NCI-H1694 treated with DMSO at 0.1 percent for 48 hours (cell line): Measurements from ENCODE around the gene TACC2.

Source experiments
- DNase-seq: peaks from one replicate; lab custom pipeline; 2025; lab: John Stamatoyannopoulos, UW

TACC2 gene

DNA sequence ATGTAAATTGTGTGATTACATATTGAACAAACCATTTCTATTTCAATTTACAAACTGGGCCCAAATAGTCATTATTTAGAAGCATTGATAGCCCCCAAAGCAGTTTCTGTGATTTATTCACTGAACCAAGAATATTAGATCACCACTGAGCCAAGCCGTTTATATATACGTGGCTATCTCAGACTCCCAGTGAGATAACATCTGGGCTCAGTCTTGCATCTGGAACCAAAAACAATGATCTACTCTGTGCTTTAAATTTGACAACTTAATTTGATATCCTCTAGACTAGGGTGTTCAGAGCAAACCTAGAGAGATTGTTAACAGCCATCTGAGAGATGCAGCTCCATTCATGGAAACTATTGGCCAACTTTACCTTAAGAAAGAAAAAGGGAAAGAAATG is 240.7 kb downstream of the TACC2 start:
- no peak for DNase-seq

DNA sequence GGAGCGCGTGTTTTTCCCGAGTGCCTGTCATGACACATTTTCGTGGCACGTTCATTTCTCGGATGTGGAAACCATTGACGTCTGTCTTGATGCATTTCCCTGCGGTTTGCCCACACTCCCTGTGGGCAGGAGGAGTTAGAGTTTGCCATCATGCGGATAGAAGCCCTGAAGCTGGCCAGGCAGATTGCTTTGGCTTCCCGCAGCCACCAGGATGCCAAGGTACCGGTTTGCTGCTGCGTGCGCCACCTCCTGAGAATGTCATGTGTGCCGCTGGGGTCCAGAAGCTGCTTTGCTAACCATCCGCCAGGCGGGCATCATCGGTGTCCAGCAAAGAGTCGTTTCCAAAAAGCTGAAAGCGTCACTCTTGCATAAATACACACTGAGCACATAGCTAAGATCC is 241.3 kb downstream of the TACC2 start:
- no peak for DNase-seq

DNA sequence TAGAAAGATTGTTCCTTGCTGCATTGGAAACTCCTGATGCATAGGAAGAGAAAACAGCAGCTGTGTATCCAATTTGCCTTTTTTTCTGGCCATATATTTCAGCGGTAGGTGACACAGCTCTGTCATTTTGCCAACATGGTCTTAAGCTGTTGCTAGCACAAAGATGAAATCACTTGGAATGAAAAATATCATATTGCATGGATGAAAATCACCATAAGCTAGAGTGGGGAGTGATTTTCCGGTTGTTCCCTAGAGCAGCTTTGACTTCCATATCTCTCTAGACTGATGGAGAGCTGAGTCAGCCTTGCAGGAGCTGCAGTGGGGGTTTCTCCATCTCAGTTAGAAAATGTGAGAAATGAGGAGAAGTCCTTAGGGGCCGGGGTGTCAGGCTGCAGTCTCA is 243.8 kb downstream of the TACC2 start:
- DNase-seq = peak; percentile 58

DNA sequence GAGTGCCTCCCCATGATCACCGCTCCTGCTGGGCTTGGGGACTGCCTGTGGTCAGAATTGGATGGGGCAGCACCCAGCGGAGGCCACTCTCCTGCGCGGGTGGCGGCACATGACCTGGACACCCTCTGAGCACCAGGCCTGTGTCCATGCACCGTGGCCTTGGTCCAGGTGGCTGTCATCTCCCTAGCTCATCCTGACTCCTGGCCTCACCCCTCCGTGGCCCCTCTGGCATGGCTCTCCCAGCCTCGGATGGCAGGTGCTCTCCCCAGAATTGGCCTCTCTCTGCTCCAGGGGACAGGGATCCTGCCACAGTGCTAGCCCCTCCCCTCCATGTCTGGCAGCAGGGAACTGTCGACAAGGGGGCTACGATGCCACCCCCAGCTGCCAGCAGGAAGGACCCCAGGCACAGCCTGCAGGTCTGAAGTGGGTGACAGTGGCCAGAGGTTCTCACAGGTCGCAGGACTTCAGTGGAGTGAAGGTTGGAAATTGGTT is 244.9 kb downstream of the TACC2 start:
- no peak for DNase-seq

DNA sequence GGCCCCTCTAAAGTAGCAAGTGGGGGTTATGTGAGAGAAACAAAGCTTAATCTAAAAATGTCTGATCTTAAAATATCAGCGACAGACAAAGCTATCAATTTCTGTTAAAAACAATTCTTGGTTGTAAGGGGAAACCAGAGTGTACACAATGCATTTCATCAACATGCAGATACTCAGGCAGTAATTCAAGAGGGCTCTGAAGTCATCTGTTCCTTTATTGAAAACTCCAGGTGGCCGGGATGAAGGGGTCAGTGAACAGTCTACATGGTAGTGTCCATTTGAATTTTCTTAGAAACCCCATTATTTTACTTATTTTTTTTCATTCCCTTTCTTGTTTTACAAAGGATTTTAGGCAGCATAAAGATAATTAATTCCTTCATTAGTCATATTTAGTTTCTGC is 245.5 kb downstream of the TACC2 start:
- DNase-seq = no peak

DNA sequence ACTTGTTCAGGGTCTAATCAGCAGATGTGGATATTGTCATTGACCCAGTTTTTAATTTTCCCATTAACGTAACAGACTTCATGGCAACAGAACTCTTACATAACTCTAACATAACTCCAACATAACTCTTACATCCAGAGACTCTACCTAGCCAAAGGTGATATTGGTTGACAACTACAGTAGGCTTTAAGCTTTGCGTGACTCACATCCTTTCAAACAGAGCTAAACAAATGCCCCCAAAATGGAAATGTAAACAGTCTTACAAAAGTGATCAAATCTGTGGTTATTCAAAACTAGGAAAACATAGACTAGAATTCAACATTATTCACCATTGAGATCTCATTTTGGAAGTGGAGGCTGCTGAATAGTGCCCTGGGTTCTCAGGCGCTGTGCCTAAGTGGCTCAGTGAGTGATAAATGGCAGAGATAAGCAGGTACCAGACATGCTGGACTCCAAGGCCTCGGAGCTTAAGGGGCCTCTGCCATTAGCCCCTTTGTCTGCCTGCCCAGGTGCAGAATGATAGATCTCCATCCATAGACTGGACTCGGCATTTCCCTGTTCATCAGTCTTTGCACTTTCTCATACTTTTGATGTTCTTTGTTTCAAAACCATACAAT is 247.8 kb downstream of the TACC2 start:
- DNase-seq = no peak

DNA sequence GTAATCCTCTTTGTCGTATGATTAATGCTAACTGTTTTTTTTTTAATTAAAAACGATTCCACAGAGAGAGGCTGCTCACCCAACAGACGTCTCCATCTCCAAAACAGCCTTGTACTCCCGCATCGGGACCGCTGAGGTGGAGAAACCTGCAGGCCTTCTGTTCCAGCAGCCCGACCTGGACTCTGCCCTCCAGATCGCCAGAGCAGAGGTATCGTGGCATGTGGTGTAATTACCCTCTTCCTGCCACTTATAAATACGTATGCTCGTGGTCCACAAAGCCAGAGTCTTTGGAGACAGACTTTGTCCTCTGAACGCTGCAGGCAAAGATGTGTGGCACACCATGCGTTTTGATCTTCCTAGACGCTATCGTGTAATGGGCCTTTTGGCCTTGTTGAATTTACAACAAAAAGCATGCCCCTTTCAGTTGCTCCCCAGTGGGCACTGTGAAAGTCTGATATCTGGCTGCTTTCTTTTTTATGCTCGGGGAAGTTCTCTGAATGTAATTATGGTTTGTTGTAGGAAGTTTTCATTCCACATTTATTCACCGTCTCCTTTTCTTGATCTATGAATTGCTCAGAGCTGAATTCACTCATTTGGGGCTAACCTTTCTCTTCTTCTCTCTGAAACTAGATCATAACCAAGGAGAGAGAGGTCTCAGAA is 248.5 kb downstream of the TACC2 start:
- no peak for DNase-seq

DNA sequence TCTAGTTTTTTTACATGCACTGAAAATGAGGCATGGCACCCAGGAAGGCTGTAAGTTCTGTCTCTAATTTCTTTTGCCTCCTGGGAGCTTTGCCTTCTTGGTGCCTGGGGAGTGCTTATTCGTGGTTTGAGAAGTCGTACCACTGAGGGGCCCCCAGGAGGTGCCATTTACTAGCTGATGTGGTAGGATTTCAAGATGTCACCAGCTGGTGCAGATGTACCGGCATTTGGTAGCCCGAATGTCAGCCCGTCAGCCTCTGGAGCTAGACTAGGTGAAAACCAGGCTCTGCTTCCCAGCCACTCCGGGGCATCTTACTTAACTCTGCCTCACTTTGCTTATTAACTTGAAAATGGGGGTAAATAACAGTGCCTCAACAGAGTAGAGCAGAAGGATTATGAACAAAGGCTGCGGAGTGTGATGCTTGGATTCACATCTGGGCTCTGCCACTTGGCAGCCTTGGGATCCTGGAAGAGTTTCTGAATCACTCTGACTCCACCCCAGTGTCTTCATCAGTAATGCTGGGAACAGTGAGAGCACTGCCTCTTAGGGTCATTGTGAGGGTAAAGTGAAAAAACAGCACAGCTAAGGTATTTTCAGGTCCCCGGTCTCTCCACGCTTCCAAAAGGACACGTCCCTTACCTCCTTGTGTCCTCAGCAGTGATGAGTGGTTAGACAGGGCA is 250.8 kb downstream of the TACC2 start:
- no peak for DNase-seq

DNA sequence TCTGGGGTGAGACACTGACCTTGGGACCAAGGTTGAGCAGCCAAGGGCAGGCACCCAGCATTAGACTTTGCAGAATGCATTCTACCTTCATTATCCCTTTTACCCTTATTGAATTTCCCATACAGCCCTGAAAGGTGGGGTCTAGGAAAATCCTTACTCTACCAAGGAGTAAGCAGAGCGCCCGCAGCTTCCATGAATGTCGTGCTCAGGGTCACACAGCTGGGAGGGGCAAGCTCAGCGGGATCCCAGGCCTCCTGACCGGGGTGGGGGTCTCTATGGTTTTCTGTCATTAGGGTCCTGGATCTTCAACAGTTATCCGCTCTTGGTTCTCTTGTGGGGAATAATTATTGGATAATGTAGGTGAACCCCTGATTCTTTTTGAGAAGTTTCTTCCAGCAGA is 251.4 kb downstream of the TACC2 start:
- no peak for DNase-seq

DNA sequence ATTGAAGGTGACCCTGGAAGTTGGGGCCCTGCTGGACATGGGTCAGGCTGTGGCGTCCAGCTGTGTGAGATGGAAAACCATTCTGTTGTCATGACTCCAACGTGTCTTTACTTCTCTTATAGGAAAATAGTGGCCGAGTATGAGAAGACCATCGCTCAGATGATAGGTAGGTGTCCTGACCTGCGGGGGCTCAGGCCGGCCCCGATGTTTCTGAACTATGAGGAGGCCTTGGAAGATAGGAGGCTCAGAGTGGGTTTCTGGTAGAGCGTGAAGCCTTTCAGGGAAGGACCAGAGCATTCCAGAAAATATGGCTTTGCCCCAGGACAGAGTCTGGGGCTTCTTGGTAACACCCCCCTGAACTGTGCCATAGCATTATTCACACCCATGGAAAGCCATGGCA is 252.9 kb downstream of the TACC2 start:
- no peak for DNase-seq

DNA sequence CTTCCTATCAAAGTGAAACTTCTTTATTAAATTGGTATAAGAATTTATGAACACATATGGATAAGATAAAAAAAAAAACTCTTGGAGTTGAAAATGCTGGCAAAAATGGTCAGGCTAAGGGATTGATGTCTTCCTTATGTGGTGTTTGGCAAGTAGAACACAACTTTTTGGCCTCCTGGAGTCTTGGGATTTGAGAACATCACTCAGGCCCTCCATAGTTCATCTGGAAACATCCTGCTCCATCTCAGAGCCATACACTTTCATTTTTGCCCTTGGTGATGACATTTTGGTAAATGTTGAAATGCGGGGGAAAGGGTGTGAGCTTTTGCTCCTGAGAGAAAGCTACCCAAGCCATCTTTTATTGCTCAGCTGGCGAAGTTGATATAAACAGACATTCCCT is 254.6 kb downstream of the TACC2 start:
- no peak for DNase-seq

DNA sequence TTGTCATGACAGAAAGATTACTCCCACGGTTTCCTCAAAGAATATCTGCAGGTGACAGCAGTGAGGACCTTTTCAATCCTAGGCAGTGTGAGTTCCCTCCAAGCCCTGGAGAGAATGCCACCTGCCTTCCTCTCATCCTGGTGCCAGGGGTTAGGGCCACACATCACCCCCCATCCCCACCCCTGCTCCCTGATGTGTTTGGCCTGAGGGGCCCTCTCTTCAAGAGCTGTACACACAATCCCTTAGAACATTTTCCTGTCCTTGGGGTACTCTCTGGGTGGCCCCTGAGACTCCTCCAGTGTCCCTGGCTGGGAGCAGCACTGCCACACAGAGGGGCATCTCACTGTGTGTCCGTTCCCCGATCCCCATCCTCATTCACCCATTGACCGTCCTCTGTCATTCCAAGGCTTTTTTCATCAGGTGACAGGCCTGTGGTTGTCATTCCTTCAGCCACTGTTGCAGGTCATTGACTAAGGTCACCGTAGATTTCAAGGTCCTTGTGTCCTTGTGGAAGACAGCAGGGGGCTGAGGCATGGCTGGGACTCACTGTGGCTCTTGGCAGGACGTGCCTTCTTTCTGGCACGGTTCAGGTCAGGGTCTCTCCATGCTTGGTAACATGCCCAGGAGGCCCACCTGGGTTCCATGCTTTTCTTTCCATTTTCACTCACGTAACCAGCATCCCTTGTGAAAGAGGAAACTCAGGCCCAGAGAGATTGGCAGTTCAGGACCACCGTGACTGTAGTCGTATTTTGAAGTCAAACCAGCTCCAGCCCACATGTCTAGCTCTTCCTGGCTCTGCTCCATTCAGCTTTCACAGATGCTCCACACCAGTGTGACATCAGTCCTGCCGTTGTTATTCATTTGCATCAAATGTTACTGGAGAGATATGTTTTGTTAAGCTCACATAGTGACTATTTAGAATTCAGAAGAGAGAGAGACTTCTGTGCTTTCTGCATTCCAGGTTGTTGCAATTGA is 255.3 kb downstream of the TACC2 start:
- DNase-seq = no peak

DNA sequence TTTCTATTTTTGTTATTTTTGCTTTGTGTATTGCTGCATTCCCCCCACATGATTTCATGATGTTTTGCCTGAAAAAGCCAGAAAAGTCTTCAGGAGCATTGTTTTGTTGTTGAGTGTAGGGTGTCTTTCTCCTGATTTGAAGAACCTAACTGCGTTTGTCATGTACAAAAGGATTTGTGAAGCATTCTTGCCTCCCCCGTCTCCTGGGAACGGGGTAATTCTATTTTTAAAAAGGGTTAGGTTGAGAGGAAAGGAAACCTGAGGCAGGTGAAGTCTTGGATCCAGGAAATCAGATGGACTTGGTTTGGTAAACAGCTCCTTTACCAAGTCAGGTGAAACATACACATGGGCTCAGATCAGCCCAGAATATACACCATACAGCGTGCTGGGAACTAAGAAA is 256.2 kb downstream of the TACC2 start:
- no peak for DNase-seq

DNA sequence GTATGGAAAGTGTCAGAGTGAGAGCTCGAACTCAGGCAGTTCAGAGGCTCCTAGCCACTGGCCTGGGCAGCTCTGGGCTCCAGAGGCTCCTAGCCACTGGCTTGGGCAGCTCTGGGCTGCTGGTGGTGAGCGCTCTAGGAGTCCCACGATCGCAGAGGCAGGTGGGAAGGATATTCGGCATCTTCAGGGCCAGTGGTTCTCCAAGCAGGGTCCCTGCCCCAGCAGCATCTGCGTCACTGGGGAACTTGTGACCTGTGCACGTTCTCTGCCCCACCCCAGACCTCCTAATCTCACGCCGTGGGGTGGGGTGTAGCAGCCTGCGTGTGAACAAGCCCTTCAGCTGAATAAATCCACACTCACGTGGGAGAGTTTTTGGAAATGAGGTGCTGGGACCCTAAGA is 256.9 kb downstream of the TACC2 start:
- no peak for DNase-seq

DNA sequence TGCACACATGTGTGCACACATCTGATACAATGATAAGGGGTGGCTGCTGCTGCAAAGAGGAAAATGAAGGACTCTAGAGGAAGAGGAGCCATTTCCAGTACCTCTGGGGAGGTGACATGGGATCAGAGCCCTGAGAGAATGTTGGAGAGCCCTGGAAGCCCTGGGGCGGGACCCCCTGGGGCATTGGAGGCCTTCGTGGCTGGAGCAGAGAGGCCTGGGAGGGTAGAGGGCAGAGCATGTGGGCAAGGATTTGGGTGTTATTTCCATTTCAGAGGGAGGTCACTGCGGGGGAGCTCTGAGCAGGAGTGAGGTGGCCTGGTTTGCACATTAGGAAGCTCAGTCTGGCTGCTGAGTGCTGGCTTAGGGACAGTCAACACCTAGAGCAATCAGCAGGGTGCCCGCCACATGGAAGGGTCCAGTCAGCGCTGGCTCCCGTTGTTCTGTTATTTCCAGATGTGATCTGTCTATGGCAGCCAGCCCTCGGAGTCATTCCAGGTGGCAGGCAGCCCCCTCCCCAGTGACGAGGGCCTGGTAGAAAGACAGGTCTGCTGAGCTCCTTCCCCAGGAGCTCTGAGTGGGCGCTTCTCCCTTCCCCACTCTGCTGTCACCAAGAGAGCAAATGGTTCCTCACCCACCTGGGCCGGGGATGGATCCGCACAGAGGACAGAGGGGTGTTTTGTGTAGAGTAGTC is 258.0 kb downstream of the TACC2 start:
- no peak for DNase-seq

DNA sequence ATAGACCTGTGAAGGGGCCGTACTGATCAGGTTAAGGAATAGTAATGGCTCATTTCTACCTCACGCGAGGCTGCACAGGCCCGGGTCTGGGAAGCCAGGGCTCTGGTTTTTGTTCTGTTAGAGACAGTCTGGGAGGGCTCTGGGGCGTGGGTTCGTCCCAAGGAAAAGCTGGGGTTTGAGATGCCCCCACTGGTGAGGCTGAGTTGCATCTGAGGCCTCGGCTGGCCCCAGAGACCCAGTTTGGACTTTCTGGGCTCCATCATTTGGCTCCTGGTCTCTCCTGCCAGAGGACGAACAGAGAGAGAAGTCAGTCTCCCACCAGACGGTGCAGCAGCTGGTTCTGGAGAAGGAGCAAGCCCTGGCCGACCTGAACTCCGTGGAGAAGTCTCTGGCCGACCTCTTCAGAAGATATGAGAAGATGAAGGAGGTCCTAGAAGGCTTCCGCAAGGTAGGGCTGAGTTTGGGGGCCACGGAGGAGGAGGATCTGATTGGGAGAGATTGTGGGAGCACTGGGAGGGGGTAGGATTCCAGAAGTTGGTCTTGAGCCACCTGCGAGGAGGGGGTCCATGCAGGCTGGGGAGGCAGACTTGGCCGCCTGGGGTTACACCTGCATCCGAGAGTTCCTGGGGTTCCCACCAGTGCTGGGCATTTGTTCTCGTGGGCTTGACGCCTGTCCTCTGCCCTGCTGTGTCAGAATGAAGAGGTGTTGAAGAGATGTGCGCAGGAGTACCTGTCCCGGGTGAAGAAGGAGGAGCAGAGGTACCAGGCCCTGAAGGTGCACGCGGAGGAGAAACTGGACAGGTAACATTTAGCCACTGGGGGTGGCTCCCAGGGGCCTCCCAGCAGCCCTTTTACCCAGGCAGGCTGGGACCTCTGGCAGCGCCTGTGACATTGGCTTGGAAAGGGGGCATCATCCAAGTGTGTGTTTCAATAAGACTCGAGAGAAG is 259.7 kb downstream of the TACC2 start:
- no peak for DNase-seq

DNA sequence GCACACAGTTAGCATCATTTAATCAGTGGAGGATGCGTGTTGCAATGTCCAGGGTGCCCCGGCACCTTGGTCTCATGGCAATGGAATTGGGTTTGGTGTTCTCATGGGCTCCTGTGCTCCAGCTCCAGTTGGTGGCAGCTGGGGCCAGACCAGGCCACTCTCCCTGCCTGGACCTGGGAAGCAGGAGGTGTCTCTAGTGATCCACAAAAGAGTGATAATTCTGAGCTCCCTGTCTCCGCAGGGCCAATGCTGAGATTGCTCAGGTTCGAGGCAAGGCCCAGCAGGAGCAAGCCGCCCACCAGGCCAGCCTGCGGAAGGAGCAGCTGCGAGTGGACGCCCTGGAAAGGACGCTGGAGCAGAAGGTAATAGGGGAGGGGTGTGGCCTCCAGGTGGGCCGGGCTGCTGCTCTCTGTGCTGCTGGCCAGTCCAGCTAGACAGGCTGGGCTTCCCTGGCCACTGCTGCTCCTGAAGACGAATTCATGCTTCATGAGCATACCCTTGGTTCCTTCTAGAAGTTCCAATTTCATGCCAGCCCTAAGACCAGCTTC is 260.4 kb downstream of the TACC2 start:
- DNase-seq = no peak

DNA sequence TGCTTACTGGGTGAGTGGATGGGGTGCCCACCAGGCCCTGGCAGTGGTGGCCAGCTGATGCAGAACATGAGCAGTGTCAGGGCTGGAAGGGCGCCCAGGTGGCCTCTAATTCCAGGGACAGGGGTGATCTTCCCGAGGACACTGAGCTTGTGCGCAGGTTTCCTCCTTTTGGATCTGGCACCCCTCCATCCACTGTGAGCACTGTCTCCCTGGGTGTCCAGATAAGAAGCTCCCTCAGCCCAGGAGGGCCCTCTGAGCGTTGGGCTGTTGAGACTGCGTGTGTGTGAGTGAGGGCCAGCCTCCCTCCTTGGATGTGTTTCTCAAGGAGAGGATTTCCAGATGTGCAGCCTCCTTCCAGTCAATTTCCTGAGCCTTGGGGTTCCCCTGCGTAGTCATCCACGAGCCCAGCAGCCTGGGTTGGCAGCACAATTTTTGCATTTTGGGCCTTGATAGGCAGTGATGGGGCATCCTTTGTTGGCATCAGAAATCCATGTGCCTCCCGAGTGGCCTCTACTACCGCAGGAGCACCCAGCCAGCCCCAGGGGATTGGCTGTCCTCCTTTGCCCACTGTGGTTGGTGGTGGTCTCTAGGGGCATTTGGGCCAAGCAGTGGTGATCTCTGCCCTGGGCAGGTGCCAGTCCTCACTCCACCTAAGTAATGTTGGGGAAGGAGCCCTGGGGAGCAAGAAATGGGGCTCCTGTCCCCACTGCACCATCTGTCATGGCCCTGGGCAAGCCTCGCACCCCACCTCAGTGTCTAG is 261.2 kb downstream of the TACC2 start:
- DNase-seq = no peak

DNA sequence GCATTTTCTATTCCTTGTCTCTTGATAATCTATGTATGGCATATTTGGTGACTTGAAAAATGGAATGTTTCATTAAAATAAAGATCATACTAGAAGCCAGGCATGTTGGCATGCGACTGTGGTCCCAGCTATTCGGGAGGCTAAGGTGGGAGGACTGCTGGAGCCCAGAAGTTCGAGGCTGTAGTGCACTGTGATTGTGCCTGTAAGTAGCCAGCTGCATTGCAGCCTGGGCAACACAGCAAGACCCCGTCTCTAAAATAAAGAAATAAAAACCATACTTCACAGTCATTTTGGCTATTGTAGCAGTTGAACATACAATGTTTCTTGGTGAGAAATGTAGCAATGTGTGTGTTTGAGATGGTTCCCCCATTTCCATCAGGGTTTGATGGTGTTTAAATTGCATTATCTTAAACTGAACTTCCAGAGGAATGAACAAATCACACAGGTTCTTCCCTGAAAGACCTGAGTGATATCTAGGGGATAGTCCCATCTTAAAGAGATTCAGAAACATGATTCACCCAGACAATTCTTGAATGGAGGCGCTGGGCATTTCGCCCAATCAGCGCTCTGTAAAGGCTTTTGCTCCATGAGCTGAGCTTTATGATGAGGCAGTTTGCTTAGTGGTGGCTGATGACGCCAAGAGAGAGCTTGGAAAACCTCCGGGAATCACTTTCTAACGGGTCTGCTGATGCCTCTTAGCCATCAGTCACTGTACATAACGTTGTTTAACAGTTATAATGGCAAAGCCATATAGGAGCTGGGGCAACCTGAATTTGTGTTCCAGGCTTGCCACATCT is 262.7 kb downstream of the TACC2 start:
- DNase-seq = no peak
